ENCODE results near the gene EEF2K. TPM values are rescaled to one million over a fixed set of nuclear protein-coding genes. Genes with fewer than 3 reads are reported as not detected.

EEF2K gene
- total RNA-seq, 1 donor from 2014 or later: 22.1 TPM

DNA sequence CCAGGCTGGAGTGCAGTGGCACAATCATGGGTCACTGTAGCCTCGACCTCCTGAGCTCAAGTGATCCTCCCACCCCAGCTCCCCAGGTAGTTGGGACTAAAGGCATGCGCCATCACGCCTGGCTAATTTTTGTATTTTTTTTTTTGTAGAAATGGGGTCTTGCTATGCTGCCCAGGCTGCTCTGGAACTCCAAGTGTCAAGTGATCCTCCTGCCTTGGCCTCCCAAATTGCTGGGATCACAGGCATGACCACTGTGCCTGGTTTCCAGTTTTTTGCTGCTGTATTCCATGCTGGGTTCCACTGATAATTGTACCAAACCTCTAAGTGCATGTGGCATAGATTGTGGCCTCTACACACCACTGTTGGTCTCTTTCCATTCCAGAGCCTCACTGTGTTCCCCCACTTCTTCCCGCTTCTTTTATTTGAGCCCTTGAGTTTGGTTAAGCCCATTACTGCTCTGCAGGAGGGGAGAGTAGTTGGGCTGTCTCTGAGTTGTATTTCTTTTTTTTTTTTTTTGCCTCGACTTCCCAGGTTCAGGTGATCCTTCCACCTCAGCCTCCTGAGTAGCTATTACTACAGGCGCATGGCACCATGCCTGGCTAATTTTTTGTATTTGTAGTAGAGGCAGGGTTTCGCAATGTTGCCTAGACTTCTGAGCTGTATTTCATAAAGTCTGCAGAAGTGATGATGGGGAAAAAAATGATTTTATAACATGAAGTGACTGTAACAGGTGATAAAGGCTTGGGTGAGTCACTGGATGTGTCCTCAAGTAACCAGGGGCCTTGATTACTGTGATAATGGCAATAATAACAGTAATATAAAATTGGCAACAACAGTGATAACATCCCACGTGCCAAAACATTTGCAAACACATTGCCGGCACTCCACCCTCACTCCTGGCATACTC is 30.0 kb downstream of the EEF2K start:
- TF ChIP-seq, protein P1, sequence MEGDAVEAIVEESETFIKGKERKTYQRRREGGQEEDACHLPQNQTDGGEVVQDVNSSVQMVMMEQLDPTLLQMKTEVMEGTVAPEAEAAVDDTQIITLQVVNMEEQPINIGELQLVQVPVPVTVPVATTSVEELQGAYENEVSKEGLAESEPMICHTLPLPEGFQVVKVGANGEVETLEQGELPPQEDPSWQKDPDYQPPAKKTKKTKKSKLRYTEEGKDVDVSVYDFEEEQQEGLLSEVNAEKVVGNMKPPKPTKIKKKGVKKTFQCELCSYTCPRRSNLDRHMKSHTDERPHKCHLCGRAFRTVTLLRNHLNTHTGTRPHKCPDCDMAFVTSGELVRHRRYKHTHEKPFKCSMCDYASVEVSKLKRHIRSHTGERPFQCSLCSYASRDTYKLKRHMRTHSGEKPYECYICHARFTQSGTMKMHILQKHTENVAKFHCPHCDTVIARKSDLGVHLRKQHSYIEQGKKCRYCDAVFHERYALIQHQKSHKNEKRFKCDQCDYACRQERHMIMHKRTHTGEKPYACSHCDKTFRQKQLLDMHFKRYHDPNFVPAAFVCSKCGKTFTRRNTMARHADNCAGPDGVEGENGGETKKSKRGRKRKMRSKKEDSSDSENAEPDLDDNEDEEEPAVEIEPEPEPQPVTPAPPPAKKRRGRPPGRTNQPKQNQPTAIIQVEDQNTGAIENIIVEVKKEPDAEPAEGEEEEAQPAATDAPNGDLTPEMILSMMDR (IDR thresholded peaks at IDR 0.05; ENCODE audit: unreplicated experiment): no peak
- H3K36me3 Mint-ChIP-seq: peaks cover 6% of the 10 kb centered on the region
- DNase-seq (ENCODE audit: low spot score in 2 of 2, unreplicated experiment in 2 of 2): no peak
- H3K4me1 Mint-ChIP-seq: peaks cover 3% of the 10 kb centered on the region
- H3K27me3 Mint-ChIP-seq (ENCODE audit: low read depth): no peaks in the 10 kb centered on the region
- H3K4me3 Mint-ChIP-seq: no peak overlapping the region
- H3K27ac Mint-ChIP-seq: no peak overlapping the region
- H3K9me3 Mint-ChIP-seq: no peaks in the 10 kb centered on the region

DNA sequence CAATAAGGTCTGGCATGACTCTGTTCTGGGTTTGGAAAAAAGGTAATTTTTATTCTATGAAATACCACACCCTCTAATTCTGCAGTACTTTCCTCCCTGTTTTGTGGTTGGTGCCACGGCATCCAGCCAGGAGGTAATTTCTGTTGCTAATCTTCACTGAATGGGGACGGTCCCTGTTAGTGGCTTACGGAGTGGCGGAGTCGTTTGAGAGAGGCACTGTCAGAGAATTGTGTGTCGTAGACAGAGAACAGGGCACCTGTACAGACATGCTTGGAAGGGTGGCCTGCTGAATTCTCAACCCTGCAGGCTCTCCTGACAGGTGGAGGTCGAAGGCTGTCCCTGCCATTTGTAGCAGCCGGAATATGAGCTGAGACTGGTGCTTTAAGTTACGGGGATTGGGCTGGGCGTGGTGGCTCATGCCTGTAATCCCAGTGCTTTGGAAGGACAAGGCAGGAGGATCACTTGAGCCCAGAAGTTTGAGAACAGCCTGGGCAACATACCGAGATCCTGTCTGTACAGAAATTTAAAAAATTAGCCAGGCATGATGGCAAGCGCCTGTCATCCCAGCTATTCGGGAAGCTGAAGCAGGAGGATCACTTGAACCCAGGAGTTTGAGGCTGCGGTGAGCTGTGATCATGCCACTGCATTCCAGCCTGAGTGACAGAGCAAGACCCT is 33.2 kb downstream of the EEF2K start:
- Mint-ChIP-seq H3K4me1 (peaks cover 3% of the 10 kb centered on the region), H3K36me3 (peaks cover 4% of the 10 kb centered on the region), H3K4me3 (no peak overlapping the region), H3K27me3 (ENCODE audit: low read depth) (no peaks in the 10 kb centered on the region), H3K27ac (no peak overlapping the region), H3K9me3 (no peaks in the 10 kb centered on the region)
- TF ChIP-seq, protein P1 (IDR thresholded peaks at IDR 0.05; ENCODE audit: unreplicated experiment): no peak
- DNase-seq (ENCODE audit: low spot score in 2 of 2, unreplicated experiment in 2 of 2): no peak

DNA sequence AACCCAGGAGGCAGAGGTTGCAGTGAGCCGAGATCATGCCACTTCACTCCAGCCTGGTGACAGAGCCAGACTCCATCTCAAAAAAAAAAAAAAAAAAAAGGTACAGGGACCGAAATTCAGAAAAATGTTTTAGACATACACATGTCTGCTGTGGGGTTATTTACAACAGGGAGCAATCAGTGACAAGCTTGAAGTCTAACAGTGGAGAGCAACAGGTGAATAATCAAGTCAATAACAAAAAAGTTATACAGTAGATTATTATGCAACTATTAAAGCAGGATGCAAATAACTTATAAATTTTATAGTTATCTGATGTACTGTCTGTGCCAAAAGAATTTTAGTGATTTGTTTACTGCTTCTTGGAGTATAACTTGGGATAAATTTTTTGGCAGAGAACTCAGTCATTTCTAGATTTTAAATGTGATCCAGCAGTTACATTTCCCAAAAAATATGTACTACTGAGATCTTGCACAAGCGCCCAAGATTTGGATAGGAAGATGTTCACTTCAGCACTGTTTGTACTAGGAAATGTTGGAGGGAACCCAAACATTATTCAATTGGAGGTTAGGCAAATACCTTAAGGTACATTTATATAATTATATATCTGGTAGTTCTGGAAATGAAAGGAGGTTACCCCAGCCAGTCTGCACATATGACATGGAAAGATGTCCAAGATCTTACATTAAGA is 34.1 kb downstream of the EEF2K start:
- Mint-ChIP-seq H3K27ac (no peak overlapping the region), H3K27me3 (ENCODE audit: low read depth) (no peaks in the 10 kb centered on the region), H3K36me3 (peaks cover 4% of the 10 kb centered on the region), H3K4me3 (no peak overlapping the region), H3K4me1 (peaks cover 3% of the 10 kb centered on the region), H3K9me3 (no peaks in the 10 kb centered on the region)
- TF ChIP-seq, protein P1 (IDR thresholded peaks at IDR 0.05; ENCODE audit: unreplicated experiment): no peak
- no peak for DNase-seq (ENCODE audit: low spot score in 2 of 2, unreplicated experiment in 2 of 2)

DNA sequence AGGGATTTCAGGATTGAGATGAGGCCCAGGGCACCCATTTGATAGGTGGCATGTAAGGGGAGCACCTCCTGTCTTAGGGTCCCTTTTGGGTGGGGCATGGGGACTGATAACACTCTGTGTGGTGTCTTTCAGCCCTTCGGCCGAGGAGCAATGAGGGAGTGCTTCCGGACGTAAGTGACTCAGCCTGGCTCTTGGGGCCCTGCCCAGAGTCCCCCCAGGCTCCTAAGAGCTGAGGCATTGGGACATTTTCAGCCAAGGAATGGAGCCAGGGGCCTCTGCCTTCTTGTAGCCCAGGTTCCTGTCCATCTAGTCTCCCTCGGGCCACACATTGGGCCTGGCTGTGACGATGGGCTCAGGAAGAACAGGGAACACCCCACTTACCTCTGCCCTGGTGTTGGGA is 44.4 kb downstream of the EEF2K start:
- Mint-ChIP-seq H3K27ac (no peak overlapping the region), H3K27me3 (ENCODE audit: low read depth) (no peaks in the 10 kb centered on the region), H3K9me3 (peaks cover 4% of the 10 kb centered on the region), H3K4me3 (no peak overlapping the region), H3K4me1 (no peaks in the 10 kb centered on the region), H3K36me3 (peaks cover 31% of the 10 kb centered on the region)
- TF ChIP-seq, protein P1 (IDR thresholded peaks at IDR 0.05; ENCODE audit: unreplicated experiment): no peak
- DNase-seq (ENCODE audit: low spot score in 2 of 2, unreplicated experiment in 2 of 2): no peak

DNA sequence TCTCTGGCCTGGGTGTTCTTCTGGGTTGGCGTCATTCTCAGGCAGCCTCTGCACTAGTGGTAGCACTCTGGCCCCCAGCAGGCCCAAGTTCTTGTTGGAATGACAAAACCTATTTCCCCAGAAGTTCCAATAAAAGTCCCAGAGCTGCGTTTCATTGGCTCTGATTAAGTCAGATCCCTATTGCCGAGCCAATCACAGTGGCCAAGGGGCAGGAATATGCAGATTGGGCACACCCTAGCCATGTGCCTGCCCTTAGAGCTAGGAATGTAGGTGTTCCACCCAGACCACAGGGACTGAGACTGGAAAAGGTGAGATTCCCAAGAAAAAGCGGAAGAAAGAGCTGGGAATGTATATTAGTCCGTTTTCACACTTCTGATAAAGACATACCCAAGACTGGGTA is 46.2 kb downstream of the EEF2K start:
- no peak for DNase-seq (ENCODE audit: low spot score in 2 of 2, unreplicated experiment in 2 of 2)
- Mint-ChIP-seq H3K36me3 (peaks cover 38% of the 10 kb centered on the region), H3K27me3 (ENCODE audit: low read depth) (no peaks in the 10 kb centered on the region), H3K4me1 (no peaks in the 10 kb centered on the region), H3K4me3 (no peak overlapping the region), H3K9me3 (peaks cover 4% of the 10 kb centered on the region), H3K27ac (no peak overlapping the region)
- TF ChIP-seq, protein P1 (IDR thresholded peaks at IDR 0.05; ENCODE audit: unreplicated experiment): no peak
